Measurements from ENCODE around the gene YDJC. TPM values are rescaled to one million over a fixed set of nuclear protein-coding genes. Genes with fewer than 3 reads are reported as not detected.
"Not testable (repeated sequence)": the region's sequence is repeated elsewhere in the genome, so short reads cannot be mapped to it uniquely, and the experiment has no call there.

Gene YDJC
- total and polyA plus RNA-seq, 2 experiments from 2014 or later = 31.8 to 42.5 TPM

DNA sequence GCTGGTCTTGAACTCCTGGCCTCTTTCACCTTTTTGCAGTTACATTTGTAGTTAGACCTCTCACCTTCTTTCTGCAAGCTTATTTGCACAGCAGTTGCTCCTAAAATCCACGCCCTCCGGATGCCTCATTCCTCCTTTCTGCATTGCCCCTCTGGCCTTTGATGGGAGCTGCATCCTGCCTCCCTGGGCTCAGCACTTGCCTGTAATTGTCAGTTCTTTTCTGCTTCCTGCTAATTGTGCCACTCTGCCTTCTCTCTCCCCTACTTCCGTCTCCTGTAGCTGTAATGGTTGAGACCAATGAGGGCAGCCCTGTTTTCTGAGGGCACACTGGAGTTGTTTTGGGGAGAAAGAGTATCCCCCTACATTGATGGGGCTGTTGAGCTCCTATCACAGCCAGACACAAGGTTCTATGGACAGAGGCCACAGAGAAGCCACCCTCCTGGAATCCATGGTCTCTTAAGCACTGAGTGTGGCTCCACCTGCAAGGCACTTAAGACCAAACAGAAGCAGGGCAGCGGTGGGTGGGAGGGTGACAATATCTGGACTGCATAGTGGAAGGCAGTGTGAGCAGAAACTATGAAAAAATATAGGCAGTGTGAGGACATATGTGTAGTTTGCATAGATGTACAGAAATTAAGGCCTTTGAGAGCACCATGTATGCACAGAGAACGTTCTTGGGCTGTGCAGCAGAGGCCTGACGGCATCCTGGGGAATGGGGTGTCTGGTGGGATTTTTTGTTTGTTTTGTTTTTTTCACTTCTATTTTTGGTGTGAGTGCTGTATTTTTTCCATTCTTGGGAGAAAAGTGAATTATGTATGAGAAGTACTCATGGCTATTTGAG is 30.5 kb downstream of the YDJC start:
- no peaks in the 10 kb centered on the region for H3K9me3 ChIP-seq (ENCODE audit: low read depth)
- H3K4me1 ChIP-seq (ENCODE audit: low read depth) = no peaks in the 10 kb centered on the region
- H3K4me3 ChIP-seq = no peak overlapping the region
- DNase-seq (ENCODE audit: low read depth in 1 of 2, low spot score in 1 of 2) = no peak
- TF ChIP-seq, protein P1, sequence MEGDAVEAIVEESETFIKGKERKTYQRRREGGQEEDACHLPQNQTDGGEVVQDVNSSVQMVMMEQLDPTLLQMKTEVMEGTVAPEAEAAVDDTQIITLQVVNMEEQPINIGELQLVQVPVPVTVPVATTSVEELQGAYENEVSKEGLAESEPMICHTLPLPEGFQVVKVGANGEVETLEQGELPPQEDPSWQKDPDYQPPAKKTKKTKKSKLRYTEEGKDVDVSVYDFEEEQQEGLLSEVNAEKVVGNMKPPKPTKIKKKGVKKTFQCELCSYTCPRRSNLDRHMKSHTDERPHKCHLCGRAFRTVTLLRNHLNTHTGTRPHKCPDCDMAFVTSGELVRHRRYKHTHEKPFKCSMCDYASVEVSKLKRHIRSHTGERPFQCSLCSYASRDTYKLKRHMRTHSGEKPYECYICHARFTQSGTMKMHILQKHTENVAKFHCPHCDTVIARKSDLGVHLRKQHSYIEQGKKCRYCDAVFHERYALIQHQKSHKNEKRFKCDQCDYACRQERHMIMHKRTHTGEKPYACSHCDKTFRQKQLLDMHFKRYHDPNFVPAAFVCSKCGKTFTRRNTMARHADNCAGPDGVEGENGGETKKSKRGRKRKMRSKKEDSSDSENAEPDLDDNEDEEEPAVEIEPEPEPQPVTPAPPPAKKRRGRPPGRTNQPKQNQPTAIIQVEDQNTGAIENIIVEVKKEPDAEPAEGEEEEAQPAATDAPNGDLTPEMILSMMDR (IDR thresholded peaks at IDR 0.05; ENCODE audit: low read depth, low read length) = no peak
- H3K27ac ChIP-seq = peak overlapping the region; percentile 48
- no peaks in the 10 kb centered on the region for H3K27me3 ChIP-seq
- H3K36me3 ChIP-seq = peaks cover 15% of the 10 kb centered on the region

DNA sequence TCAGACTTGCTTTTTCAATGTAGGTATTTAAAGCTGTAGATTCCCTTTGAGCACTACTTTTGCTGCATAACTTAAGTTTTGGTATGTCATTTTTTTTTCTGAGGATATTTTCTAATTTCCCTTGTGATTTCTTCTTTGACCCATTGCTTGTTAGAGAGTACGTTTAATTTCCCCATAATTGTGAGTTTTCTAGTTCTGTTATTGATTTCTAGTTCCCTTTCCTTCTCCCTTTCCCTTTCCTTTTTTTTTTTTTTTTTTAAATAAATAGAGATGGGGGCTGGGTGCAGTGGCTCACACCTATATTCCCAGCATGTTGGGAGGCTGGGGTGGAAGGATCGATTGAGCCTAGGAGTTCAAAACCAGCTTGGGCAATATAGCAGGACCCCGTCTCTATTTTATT is 31.5 kb downstream of the YDJC start:
- TF ChIP-seq, protein P1 (IDR thresholded peaks at IDR 0.05; ENCODE audit: low read depth, low read length) = no peak
- H3K4me3 ChIP-seq = no peak overlapping the region
- peaks cover 18% of the 10 kb centered on the region for H3K36me3 ChIP-seq
- DNase-seq (ENCODE audit: low read depth in 1 of 2, low spot score in 1 of 2) = no peak
- no peaks in the 10 kb centered on the region for H3K9me3 ChIP-seq (ENCODE audit: low read depth)
- H3K27me3 ChIP-seq = no peaks in the 10 kb centered on the region
- H3K27ac ChIP-seq = no peak overlapping the region
- no peaks in the 10 kb centered on the region for H3K4me1 ChIP-seq (ENCODE audit: low read depth)

DNA sequence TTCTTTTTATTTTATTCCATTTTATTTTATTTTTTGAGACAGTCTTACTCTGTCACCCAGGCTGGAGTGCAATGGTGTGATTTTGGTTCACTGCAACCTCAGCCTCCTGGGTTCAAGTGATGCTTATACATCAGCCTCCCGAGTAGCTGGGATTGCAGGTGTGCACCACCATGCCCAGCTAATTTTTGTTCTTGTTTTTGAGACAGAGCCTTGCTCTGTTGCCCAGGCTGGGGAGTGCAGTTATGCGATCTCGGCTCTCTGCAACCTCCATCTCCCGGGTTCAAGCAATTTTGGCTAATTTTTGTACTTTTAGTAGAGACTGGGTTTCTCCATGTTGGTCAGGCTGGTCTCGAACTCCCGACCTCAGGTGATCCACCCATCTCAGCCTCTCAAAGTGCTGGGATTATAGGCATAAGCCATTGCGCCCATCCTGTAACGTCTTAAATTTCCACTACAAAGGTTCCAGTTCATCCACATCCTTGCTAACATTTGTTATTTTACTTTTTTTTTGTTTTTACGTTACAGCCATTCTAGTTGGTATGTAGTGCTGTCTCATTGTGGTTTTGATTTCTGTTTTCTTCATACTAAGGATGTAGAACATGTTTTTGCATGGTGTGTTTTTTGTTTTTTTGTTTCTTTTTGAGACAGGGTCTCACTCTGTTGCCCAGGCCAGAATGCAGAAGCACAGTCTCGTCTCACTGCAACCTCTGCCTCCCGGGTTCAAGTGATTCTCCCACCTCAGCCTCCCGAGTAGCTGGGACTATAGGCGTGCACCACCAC is 33.3 kb downstream of the YDJC start:
- not testable (repeated sequence) for H3K27ac ChIP-seq; H3K4me1 ChIP-seq (ENCODE audit: low read depth); H3K9me3 ChIP-seq (ENCODE audit: low read depth); H3K4me3 ChIP-seq; H3K27me3 ChIP-seq; DNase-seq (ENCODE audit: low read depth in 1 of 2, low spot score in 1 of 2)
- peaks cover 18% of the 10 kb centered on the region for H3K36me3 ChIP-seq

DNA sequence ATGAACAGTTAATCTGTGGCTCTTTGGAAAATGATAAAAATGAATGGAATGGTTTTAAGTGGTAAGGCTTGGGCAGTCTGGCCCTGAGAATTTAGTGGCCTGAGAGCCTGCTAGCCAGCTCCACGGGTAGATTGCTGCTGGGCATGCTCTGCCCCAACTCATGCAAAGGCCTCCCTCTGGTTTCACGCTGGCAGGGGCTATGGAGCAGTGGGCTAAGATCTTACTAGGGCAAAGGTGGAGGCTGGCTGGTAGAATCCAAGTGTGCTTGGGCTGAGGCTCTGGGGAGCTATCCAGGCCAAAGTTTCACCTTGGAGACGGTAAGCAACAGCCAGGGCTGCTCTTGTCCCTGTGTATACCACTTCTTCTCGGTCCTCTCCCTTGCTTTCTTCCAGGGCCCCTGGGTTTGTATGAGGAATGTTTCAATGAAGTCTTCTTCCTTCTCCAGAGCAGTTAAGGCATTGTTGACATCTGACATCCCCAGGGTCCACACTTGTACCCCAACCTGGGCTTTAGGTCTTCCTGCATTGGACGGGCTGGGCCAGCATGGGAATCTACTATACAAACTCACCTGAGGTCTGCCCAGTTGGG is 34.9 kb downstream of the YDJC start:
- Histone ChIP-seq H3K9me3 (ENCODE audit: low read depth) (no peaks in the 10 kb centered on the region), H3K27ac (no peak overlapping the region), H3K27me3 (no peaks in the 10 kb centered on the region), H3K4me3 (no peak overlapping the region), H3K36me3 (peaks cover 18% of the 10 kb centered on the region), H3K4me1 (ENCODE audit: low read depth) (peaks cover 7% of the 10 kb centered on the region)
- TF ChIP-seq, protein P1 (IDR thresholded peaks at IDR 0.05; ENCODE audit: low read depth, low read length) = no peak
- DNase-seq (ENCODE audit: low read depth in 1 of 2, low spot score in 1 of 2) = no peak

DNA sequence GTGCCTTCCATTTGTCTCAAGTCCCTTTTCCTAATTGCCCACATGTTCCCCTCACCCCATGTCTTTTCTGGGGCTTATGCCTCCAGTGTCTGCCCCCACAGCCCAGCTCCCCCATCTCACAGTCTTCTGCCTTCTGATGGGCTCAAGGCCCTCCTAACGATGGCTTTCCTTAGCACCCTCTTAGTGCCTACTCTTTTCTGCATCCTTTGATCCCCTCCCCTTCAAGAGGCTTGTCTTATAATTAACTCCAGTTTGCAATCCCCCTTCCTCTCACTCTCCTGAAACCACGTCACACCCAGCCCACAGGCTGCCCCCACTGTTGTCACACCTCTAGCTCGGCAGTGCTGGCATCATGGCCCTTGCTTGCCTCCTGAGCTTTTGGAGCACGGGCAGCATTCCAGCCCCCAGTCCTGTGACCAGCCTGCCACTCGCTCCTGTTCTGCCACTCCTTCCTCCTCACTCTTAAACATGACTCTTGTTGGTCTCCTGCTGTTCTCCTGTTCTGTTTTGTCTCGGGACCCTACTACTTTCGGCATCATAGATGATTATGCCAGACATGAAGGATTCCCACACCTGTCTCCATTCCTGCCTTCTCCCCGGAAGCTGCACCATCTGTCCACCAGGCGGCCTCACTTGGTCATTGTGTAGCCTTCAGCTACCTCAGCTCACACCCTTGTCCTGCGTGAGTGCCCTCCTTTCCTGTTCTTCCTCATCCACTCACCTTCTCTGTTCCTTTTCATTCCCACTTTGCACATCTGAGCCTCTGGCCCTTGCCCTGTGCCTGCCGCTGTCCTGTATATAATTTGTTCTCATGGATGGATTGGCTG is 36.2 kb downstream of the YDJC start:
- peaks cover 7% of the 10 kb centered on the region for H3K4me1 ChIP-seq (ENCODE audit: low read depth)
- DNase-seq (ENCODE audit: low read depth in 1 of 2, low spot score in 1 of 2) = no peak
- no peak overlapping the region for H3K4me3 ChIP-seq
- TF ChIP-seq, protein P1 (IDR thresholded peaks at IDR 0.05; ENCODE audit: low read depth, low read length) = peak; percentile 34
- H3K9me3 ChIP-seq (ENCODE audit: low read depth) = no peaks in the 10 kb centered on the region
- no peaks in the 10 kb centered on the region for H3K27me3 ChIP-seq
- no peak overlapping the region for H3K27ac ChIP-seq
- H3K36me3 ChIP-seq = peaks cover 18% of the 10 kb centered on the region

Data from cardiac muscle cell (in vitro differentiated cells and primary cell).